Limb (tissue), 2 donors: ENCODE data around the gene ARID3A.

Source experiments
- DNase-seq, 2 donors: peaks; one replicate each; pipeline ENCODE4 v3.0.0-alpha.2; 2016; ENCODE audit errors: extremely low spot score in 2 of 2

The ARID3A gene

GRCh38 chr19:929203-929890 is 3.5 kb downstream of the ARID3A start:
- DNase-seq, result no peak

GRCh38 chr19:929891-930258 is 4.0 kb downstream of the ARID3A start:
- DNase-seq, result no peak

DNA sequence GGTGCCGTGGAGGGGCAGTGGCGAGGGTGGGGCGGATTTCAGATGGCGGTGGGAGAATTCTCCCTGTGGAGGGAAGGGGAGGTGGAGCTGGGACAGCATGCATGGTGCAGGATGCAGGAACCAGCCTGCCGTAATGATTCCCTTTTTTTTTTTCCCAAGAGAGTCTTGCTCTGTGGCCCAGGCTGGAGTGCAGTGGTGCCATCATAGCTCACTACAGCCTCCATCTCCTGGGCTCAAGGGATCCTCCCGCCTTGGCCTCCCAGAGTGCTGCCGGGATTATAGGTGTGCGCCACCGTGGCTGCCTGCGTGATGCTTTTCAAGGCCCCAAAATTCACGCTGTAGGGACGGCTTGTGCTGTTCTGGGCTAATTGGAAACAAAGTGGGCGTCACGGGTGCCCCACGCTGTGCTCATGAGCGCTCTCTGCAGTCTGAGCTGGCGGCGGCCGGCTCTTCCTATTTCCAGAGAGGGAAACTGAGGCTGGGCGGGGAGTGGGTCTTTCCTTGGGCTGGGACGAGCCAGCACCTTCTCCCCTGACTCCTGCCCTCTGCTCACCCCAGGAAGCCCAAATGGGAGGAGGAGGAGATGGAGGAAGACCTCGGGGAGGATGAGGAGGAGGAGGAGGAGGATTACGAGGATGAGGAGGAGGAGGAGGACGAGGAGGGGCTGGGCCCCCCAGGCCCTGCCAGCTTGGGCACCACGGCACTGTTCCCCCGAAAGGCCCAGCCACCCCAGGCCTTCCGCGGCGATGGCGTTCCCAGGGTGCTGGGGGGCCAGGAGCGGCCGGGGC is 6.2 kb downstream of the ARID3A start:
- DNase-seq, result no peak

- DNase-seq, result peak in 1 of 2 donors; percentile 70
Observed at GRCh38 chr19:932648-933552, 7.1 kb downstream of the ARID3A start.

GRCh38 chr19:933553-933882 is 7.7 kb downstream of the ARID3A start:
- DNase-seq, result no peak

DNA sequence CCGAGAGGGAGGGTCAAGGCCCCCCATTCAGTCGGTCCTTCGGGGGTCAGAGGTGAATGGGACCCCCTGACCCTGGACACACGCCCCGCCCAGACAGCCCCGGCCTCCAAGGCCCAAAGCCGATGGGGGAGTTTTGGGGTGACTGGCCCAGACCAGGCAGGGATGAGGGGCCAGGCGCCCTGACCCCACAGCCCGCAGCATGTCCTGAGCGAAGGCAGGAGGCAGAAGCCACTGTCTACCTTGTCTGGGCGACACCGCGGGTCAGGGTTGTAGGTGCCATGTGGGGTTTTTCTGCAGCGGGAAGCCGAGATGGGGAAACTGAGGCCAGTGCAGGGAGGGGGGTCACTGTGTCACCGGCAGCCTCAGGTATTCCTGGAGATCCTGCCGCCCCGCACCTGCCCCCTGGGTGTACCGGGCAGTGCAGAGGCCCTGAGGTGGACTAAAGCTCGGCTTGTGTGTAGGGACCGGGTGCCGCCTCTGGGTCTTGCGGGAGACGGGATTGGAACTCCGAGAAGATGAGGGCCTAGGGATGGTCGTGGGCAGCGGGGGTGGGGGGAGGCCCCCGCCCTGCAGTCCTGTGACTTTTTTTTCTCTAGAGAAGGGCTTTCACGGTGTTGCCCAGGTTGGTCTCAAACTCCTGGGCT is 8.5 kb downstream of the ARID3A start:
- DNase-seq, result no peak

GRCh38 chr19:934865-935479 is 9.1 kb downstream of the ARID3A start:
- DNase-seq, result peak; percentile 72 to 83

GRCh38 chr19:936175-936546 is 10.3 kb downstream of the ARID3A start:
- no peak for DNase-seq

- DNase-seq, result no peak
Observed at GRCh38 chr19:937259-937694, 11.4 kb downstream of the ARID3A start.

DNA sequence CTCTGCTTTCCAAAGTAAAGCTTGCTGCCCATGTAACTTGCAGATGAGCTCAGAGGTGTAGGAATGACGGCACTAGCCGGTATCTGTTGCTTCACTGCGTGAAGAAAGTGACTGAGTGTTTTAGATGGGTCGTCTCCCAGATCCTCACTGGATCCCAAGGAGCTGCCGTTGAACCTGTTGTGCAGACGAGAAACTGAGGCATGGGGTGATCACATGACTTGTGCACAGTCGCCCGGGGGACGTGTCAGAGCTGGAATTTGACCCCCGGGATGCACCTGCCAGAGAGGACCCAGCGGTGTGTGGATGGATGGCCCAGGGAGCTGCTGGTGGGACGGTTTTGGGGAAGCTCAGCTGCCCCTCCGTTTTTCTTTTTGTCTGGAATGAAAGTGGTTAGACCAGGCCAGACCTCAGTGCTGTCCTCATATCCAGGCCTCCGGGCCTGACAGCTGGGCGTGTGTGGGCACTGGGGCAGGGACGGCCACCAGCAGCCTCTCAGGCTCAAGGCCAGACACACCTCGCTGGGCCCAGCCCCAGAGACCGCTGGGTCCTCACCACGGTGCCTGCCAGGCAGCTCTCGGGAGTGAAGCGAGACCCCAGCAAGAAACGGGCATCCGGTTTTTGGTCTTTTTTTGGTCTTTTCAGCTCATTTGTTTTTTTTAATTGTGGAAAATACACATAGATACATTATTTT is 12.5 kb downstream of the ARID3A start:
- no peak for DNase-seq

DNA sequence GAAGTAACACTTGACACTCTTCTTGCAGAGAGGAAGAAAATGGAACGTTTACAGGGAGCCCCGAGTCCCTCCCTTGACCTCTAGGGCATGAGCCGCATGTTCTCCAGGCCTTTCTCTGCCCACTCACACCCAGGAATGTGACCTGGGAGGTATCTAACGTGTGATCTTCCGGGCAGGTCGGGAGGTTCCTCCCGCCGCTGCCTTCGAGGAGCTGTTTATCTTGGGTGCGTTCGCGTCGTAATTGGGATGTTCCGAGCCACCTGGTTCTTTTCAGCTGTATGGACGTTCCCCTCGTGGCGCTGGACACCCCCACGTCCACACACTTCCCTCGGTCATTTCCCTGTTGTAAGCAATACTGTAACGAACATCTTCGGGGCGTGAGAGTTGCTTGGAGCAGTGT is 13.6 kb downstream of the ARID3A start:
- DNase-seq, result no peak

DNA sequence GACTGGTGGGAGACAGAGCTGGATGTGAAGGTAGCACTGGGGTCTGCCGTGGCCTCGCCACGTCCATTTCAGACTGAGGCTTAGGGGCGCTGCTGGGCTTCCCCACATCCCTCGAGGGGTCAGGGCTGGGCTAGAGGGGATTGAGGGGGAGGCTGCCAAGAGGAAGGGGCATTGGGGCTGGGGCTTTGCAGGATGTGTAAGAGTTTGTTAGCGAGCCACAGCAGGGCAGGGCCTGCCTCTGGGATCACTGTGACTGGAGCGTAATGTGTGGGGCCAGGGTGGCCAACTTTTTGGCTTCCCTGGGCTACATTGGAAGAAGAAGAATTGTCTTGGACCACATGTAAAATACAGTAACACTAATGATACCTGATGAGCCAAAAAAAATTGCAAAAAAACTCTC is 14.1 kb downstream of the ARID3A start:
- DNase-seq, result no peak

DNA sequence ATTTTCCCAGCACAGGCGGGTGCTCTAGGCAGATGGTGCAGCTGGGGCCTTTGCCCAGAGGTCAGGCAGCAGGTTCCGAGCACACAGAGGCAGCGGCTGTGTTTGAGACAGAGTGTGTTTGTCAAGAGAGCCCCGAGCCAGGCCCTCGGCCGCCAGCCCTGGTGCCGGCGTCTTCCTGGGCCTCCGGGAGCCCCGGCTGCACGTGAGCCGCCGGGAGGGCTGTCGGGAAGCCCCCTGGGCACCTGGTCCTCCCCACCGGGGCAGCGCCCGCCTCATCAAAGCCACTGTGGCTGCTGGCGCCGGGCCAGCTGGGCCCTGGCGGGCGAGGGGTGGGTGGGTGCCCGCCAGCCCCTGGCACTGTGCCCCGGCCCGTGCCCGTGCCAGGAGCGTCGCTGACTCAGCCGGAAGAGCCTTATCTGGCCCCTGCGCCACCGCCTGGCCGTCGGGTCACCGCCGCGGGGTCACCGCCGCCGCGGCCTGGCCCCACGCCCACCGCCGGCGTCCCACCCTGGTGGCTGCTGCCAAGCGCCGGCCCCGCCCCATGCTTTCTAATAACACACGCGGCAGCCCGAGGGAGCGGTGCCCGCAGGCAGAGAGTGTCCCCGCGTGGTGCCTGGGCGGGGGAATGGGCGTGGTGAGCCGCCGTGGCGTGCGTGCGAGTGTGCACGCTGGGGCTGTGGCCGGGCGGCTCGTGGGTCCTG is 14.9 kb downstream of the ARID3A start:
- DNase-seq, result peak in 1 of 2 donors; percentile 44

- DNase-seq, result no peak
Observed at GRCh38 chr19:941292-942132, 15.7 kb downstream of the ARID3A start.

DNA sequence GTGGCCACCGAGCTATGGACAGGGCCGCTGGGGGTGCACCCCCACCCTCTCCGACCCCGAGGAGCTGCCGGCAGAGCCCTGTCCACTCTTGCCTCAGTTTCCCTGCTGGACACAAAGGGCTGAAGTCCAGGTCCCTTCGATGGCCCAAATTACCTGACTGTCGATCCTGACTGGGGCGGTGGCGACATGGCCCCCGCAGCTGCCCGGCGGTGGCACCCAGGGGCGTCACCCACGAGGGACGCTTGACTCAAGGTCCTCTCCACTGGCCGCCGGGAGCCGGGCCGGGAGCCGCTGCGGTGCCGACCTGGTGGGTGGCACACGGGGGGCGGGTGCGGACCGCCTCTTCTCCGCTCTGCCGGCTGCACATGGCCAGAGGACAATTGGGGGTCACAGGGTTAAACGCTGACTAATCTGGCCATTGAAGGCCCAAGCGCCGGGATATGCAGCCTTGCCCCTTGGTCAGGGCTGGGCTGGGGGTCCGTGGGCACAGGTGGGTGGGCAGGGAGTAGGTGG is 16.4 kb downstream of the ARID3A start:
- DNase-seq, result no peak

GRCh38 chr19:943551-944170 is 17.8 kb downstream of the ARID3A start:
- no peak for DNase-seq

DNA sequence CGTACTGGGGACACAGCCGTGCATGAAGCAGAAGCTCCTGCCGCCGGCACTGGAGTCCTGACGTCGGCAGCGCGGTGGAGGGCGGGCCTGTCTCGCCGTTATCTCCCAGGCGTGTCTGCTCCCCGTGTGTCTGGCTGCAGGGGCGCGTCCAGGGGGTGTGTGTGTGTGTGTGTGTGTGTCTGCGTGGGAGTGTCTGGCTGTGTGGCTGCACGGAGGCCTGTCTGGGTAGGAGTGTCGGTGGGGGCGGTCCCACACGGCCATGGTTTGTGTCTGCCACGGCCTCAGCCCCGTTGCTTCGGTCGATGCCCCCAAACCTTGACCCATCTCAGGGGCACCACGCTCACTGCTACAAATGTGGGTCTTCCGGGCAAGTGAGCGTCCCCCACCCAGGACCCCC is 18.3 kb downstream of the ARID3A start:
- peak in 1 of 2 donors; percentile 66 for DNase-seq

DNA sequence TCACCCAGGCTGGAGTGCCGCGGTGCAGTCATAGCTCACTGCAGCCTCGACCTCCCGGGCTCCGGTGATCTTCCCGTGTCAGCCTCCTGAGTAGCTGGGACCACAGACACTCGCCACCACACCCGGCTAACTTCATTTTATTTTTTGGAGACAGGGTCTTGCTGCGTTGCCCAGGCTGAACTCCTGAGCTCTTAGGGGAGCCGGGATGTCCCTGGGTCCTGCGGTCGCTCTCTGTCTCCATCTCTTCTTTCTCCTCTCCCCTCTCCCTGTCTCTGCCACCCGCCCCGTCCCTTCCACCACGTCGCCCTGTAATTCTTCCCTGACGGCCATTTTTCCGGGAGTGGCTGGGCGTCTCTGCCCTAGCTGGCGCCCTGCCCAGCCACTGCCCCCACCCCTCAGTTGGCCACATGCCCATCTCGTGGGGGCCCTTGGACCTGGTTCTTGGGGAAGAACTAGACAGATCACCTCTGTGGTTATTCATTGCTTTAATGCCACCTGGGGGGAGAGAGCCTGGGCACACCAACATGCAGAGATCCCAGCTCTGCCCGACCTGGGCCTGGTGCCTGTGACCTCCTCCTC is 18.9 kb downstream of the ARID3A start:
- peak in 1 of 2 donors; percentile 59 for DNase-seq
